IMR-90 (cell line): ENCODE measurements around the gene ZFHX3. TPM values are rescaled to one million over a fixed set of nuclear protein-coding genes. Genes with fewer than 3 reads are reported as not detected.
A peak's percentile ranks its signal among the peaks of the same experiment; 100 is the strongest.

ENCODE experiments used
- ATAC-seq: fragments of 200-7000 bp; cut with Tn5 transposase; 2 replicates; pipeline ENCODE4 v1.9.1; 2020; ENCODE audit warnings: low read depth, mild to moderate bottlenecking, moderate library complexity
- BruUV-seq: library from RNA; stranded (reverse); fragments of 400-500 nt; replicated peaks from 2 replicates; lab custom pipeline; 2021; lab: Mats Ljungman, UMichigan
- CTCF ChIA-PET: fragments of 300-600 bp; formaldehyde crosslinking; extraction: SDS; loops from one replicate; lab custom pipeline; 2021; ENCODE audit warnings: antibody characterized with exemption; lab: Yijun Ruan, JAX
- POLR2A ChIA-PET: fragments of 300-600 bp; sonication (Branson Sonifier 250); formaldehyde crosslinking; loops from one replicate; lab custom pipeline; 2022; ENCODE audit warnings: antibody characterized with exemption; ENCODE audit not compliant: unreplicated experiment; lab: Charles Lee
- DNase-seq: peaks from one replicate; pipeline ENCODE4 v3.0.0; 2013
- H2AFZ ChIP-seq: replicated peaks from 2 replicates; pipeline ENCODE3; 2013; ENCODE audit warnings: low read length, mild to moderate bottlenecking; ENCODE audit not compliant: poor library complexity
- H2AK5ac ChIP-seq: 2 replicates; pipeline ENCODE4 v1.6.1; 2013; ENCODE audit warnings: low read depth, low read length, inconsistent platforms
- H2AK9ac ChIP-seq: replicated peaks from 2 replicates; pipeline ENCODE3; 2013; ENCODE audit warnings: mild to moderate bottlenecking, low read depth, low read length, moderate library complexity; ENCODE audit not compliant: poor library complexity
- H2BK120ac ChIP-seq: 2 replicates; pipeline ENCODE4 v1.6.1; 2013; ENCODE audit warnings: low read depth, low read length, inconsistent platforms
- H2BK15ac ChIP-seq: 3 replicates; pipeline ENCODE4 v1.6.1; 2013; ENCODE audit warnings: low read depth, low read length, inconsistent platforms
- H2BK20ac ChIP-seq: 2 replicates; pipeline ENCODE4 v1.6.1; 2013; ENCODE audit warnings: low read depth, mild to moderate bottlenecking, inconsistent platforms, low read length, moderate library complexity
- H2BK5ac ChIP-seq: 2 replicates; pipeline ENCODE4 v1.6.1; 2013; ENCODE audit warnings: mild to moderate bottlenecking, low read depth, low read length, inconsistent platforms; ENCODE audit not compliant: poor library complexity, severe bottlenecking
- H3K14ac ChIP-seq: replicated peaks from 2 replicates; pipeline ENCODE4 v1.6.1; 2013; ENCODE audit warnings: low read depth, low read length, inconsistent platforms
- H3K18ac ChIP-seq: 2 replicates; pipeline ENCODE4 v1.6.1; 2013; ENCODE audit warnings: low read depth, low read length, control low read depth
- H3K23ac ChIP-seq: 2 replicates; pipeline ENCODE4 v1.6.1; 2013; ENCODE audit warnings: low read depth, low read length, inconsistent platforms
- H3K27ac ChIP-seq: 2 replicates; pipeline ENCODE4 v1.5.1; 2013; ENCODE audit warnings: mild to moderate bottlenecking, control low read depth, low read length; ENCODE audit not compliant: insufficient read depth
- H3K27me3 ChIP-seq: 2 replicates; pipeline ENCODE4 v1.6.1; 2013; ENCODE audit warnings: low read length; ENCODE audit not compliant: control insufficient read depth, insufficient read depth
- H3K36me3 ChIP-seq: 2 replicates; pipeline ENCODE4 v1.6.1; 2013; ENCODE audit warnings: low read length, mixed read lengths; ENCODE audit not compliant: control insufficient read depth, insufficient read depth
- H3K4ac ChIP-seq: 2 replicates; pipeline ENCODE4 v1.6.1; 2013; ENCODE audit warnings: low read depth, low read length, inconsistent platforms
- H3K4me1 ChIP-seq: 2 replicates; pipeline ENCODE4 v1.6.1; 2013; ENCODE audit warnings: low read length, mixed read lengths; ENCODE audit not compliant: control insufficient read depth, insufficient read depth
- H3K4me2 ChIP-seq: 2 replicates; pipeline ENCODE4 v1.6.1; 2013; ENCODE audit warnings: low read depth, mild to moderate bottlenecking, control low read depth, low read length, moderate library complexity
- H3K4me3 ChIP-seq: 2 replicates; pipeline ENCODE4 v1.5.1; 2013; ENCODE audit warnings: low read depth, mild to moderate bottlenecking, control low read depth, low read length, moderate library complexity; ENCODE audit not compliant: insufficient read depth
- H3K56ac ChIP-seq: 2 replicates; pipeline ENCODE4 v1.6.1; 2013; ENCODE audit warnings: low read length, inconsistent platforms; ENCODE audit not compliant: insufficient read depth; ENCODE audit errors: extremely low read depth
- H3K79me1 ChIP-seq, 2 experiments: 2 replicates each; pipeline ENCODE4 v1.6.1; 2013; ENCODE audit warnings: low read length in 2 of 2, inconsistent platforms in 1 of 2, low read depth in 1 of 2
- H3K9ac ChIP-seq: 2 replicates; pipeline ENCODE4 v1.6.1; 2013; ENCODE audit warnings: low read depth, low read length, control low read depth
- H3K9me1 ChIP-seq: 2 replicates; pipeline ENCODE4 v1.6.1; 2013; ENCODE audit warnings: low read length, inconsistent platforms; ENCODE audit not compliant: insufficient read depth
- H3K9me3 ChIP-seq: 2 replicates; pipeline ENCODE4 v1.6.1; 2013; ENCODE audit warnings: low read length; ENCODE audit not compliant: control insufficient read depth, insufficient read depth
- H4K20me1 ChIP-seq: 2 replicates; pipeline ENCODE4 v1.6.1; 2013; ENCODE audit warnings: low read length, inconsistent platforms; ENCODE audit not compliant: insufficient read depth
- H4K5ac ChIP-seq: 2 replicates; pipeline ENCODE4 v1.6.1; 2013; ENCODE audit warnings: mild to moderate bottlenecking, low read depth, low read length, control low read depth
- H4K8ac ChIP-seq, 2 experiments: 2 replicates each; pipeline ENCODE4 v1.6.1; 2013; ENCODE audit warnings: low read depth in 2 of 2, low read length in 2 of 2, control low read depth in 1 of 2, inconsistent platforms in 1 of 2
- H4K91ac ChIP-seq: 2 replicates; pipeline ENCODE4 v1.6.1; 2013; ENCODE audit warnings: low read depth, low read length, inconsistent platforms; ENCODE audit not compliant: insufficient read depth
- BHLHE40 ChIP-seq: fragments of 150-350 bp; IDR thresholded peaks from 2 replicates; pipeline ENCODE4 v1.6.1; 2016; ENCODE audit warnings: mild to moderate bottlenecking, low read depth, low read length
- CHD1 ChIP-seq: IDR thresholded peaks from 2 replicates; pipeline ENCODE4 v1.6.1; 2012; ENCODE audit warnings: low read depth, low read length, improper control_type of control experiment
- CTCF ChIP-seq: conservative IDR thresholded peaks from 2 replicates; pipeline ENCODE4 v1.5.1; 2012; ENCODE audit warnings: mild to moderate bottlenecking, low read depth, low read length, improper control_type of control experiment
- FOS ChIP-seq: fragments of 150-350 bp; IDR thresholded peaks from 2 replicates; pipeline ENCODE4 v1.6.1; 2016; ENCODE audit warnings: low read depth, low read length
- MAFK ChIP-seq: IDR thresholded peaks from 2 replicates; pipeline ENCODE4 v1.6.1; 2012; ENCODE audit warnings: low read depth, low read length, improper control_type of control experiment
- MAZ ChIP-seq: IDR thresholded peaks from 2 replicates; pipeline ENCODE4 v1.6.1; 2012; ENCODE audit warnings: low read depth, mild to moderate bottlenecking, low read length, improper control_type of control experiment, moderate library complexity, borderline replicate concordance
- MXI1 ChIP-seq: IDR thresholded peaks from 2 replicates; pipeline ENCODE4 v1.6.1; 2012; ENCODE audit warnings: low read depth, mild to moderate bottlenecking, low read length, moderate library complexity, borderline replicate concordance
- NFE2L2 ChIP-seq: fragments of 150-350 bp; IDR thresholded peaks from 2 replicates; pipeline ENCODE4 v1.6.1; 2016; ENCODE audit warnings: low read depth, mild to moderate bottlenecking, low read length
- POLR2A ChIP-seq: IDR thresholded peaks from 2 replicates; pipeline ENCODE4 v1.6.1; 2012; ENCODE audit warnings: mild to moderate bottlenecking, low read depth, low read length
- RAD21 ChIP-seq: IDR thresholded peaks from 2 replicates; pipeline ENCODE4 v1.6.1; 2012; ENCODE audit warnings: low read length, improper control_type of control experiment
- RCOR1 ChIP-seq: IDR thresholded peaks from 2 replicates; pipeline ENCODE4 v1.6.1; 2012; ENCODE audit warnings: mild to moderate bottlenecking, low read length, improper control_type of control experiment; ENCODE audit not compliant: insufficient replicate concordance
- RFX5 ChIP-seq: IDR thresholded peaks from 2 replicates; pipeline ENCODE4 v1.8.0; 2012; ENCODE audit warnings: low read depth, mild to moderate bottlenecking, low read length, moderate library complexity
- SMC3 ChIP-seq: fragments of 150-350 bp; IDR thresholded peaks from 2 replicates; pipeline ENCODE4 v1.6.1; 2016; ENCODE audit warnings: low read depth, mild to moderate bottlenecking, antibody characterized with exemption, low read length, moderate library complexity
- USF2 ChIP-seq: fragments of 150-350 bp; IDR thresholded peaks from 2 replicates; pipeline ENCODE4 v1.6.1; 2017; ENCODE audit warnings: mild to moderate bottlenecking, antibody characterized with exemption, low read length, low read depth
- WGBS, 2 experiments: methylation state at CpG; one replicate each; pipeline versions ENCODE4 v1.1.5 to v1.1.7; 2013; ENCODE audit warnings: missing lambda C conversion rate in 2 of 2; ENCODE audit not compliant: insufficient read length in 1 of 2; ENCODE audit errors: extremely low coverage in 2 of 2; 5-methylcytosine and 5-hydroxymethylcytosine counted together
- dilution Hi-C: fragments of 300-500 bp; cut with HindIII; formaldehyde crosslinking; loops from one replicate; pipeline ENCODE4 v1.14.3; 2018; ENCODE audit warnings: low sequenced_read_pairs; ENCODE audit not compliant: unreplicated experiment
- in situ Hi-C: fragments of 300-500 bp; cut with MboI; formaldehyde crosslinking; loops from 3 replicates; pipeline ENCODE4 v1.14.3; 2019; ENCODE audit warnings: low sequenced_read_pairs, inconsistent platforms, mixed read lengths
- intact Hi-C: fragments of 100-400 bp; cut with micrococcal nuclease; formaldehyde crosslinking; loops from 2 replicates; pipeline ENCODE4 v1.10.0; 2022
- polyA plus RNA-seq, 3 experiments: library from polyadenylated mRNA; depleted of rRNA; stranded (reverse); fragments of >200 nt; gene quantifications; 2 replicates each; pipeline ENCODE4 v1.2.3, GENCODE V29; 2012; ENCODE audit warnings: low replicate concordance in 1 of 3
- total RNA-seq: library from RNA; depleted of rRNA; stranded (reverse); fragments of >200 nt; gene quantifications from 2 replicates; pipeline ENCODE4 v1.2.3, GENCODE V29; 2012
- TF ChIP-seq, protein P1 (sequence below): fragments of 150-350 bp; IDR thresholded peaks from 2 replicates; pipeline ENCODE4 v1.6.1; 2016; ENCODE audit warnings: low read depth, mild to moderate bottlenecking, low read length, moderate library complexity, borderline replicate concordance

The ZFHX3 gene
- total and polyA plus RNA-seq, 2 of the 4 experiments (the other 2 are of a cell fraction), result 1.4 to 1.7 TPM

GRCh38 chr16:72961115-72961832, 86.7 kb downstream of the ZFHX3 start:
- ChIA-PET POLR2A (interaction anchor here (0.6 to 0.7 kb wide), 2 partner anchors 8 to 633 kb away, joined by 4 read pairs; no protein-coding TSS in a partner anchor), CTCF (interaction anchor here (0.5 to 1.3 kb wide), 8 partner anchors 9 to 460 kb away, joined by 3 to 4 read pairs (median 3); no protein-coding TSS in a partner anchor)
- H3K9me3 ChIP-seq, result no peaks in the 10 kb centered on the region
- H4K91ac ChIP-seq, result no peak overlapping the region
- no peak overlapping the region for H2BK5ac ChIP-seq
- ATAC-seq, result no peak
- no peak overlapping the region for H3K9ac ChIP-seq
- H3K23ac ChIP-seq, result no peak overlapping the region
- no peak overlapping the region for H2AK9ac ChIP-seq
- no peak overlapping the region for H2AFZ ChIP-seq
- no peak overlapping the region for H4K5ac ChIP-seq
- H3K18ac ChIP-seq, result no peak overlapping the region
- WGBS, 2 experiments, result 91% methylated on average over 18 of the region's 20 CpGs; no CpG with 5 or more reads in 1 of the 2 experiments
- H3K79me1 ChIP-seq, result peaks cover 21 to 70% of the 10 kb centered on the region in 2 experiments
- no peak overlapping the region for H3K4me2 ChIP-seq
- intact Hi-C loops (loop anchor here (5.0 kb wide), 1 partner anchor 459 kb away; no protein-coding TSS in a partner anchor), dilution Hi-C loops (no loop called here), in situ Hi-C loops (no loop called here)
- H2AK5ac ChIP-seq, result no peak overlapping the region
- H3K4me1 ChIP-seq, result peaks cover 2% of the 10 kb centered on the region
- BruUV-seq, result no TSS peak
- H2BK15ac ChIP-seq, result no peak overlapping the region
- no peak overlapping the region for H3K27ac ChIP-seq
- no peak overlapping the region for H3K4ac ChIP-seq
- no peak overlapping the region for H3K56ac ChIP-seq
- peak; percentile 30 for DNase-seq
- no peak overlapping the region for H3K4me3 ChIP-seq
- H3K14ac ChIP-seq, result no peak overlapping the region
- H4K20me1 ChIP-seq, result peaks cover 16% of the 10 kb centered on the region; the same call in 1 of the 2 replicates
- H2BK120ac ChIP-seq, result no peak overlapping the region
- H2BK20ac ChIP-seq, result no peak overlapping the region
- H4K8ac ChIP-seq, result no peak overlapping the region
- no peaks in the 10 kb centered on the region for H3K27me3 ChIP-seq
- 0 out of 2 replicates have a peak, but pooled peaks cover 5% of the 10 kb centered on the region for H3K9me1 ChIP-seq
- H3K36me3 ChIP-seq, result peaks cover 22% of the 10 kb centered on the region
- no peak for TF ChIP-seq USF2
- peak; percentile 62 for TF ChIP-seq SMC3
- TF ChIP-seq MAZ, result no peak
- no peak for TF ChIP-seq BHLHE40
- no peak for TF ChIP-seq POLR2A
- no peak for TF ChIP-seq RCOR1
- TF ChIP-seq CTCF, result peak; percentile 58
- no peak for TF ChIP-seq FOS
- no peak for TF ChIP-seq CHD1
- TF ChIP-seq, protein P1, sequence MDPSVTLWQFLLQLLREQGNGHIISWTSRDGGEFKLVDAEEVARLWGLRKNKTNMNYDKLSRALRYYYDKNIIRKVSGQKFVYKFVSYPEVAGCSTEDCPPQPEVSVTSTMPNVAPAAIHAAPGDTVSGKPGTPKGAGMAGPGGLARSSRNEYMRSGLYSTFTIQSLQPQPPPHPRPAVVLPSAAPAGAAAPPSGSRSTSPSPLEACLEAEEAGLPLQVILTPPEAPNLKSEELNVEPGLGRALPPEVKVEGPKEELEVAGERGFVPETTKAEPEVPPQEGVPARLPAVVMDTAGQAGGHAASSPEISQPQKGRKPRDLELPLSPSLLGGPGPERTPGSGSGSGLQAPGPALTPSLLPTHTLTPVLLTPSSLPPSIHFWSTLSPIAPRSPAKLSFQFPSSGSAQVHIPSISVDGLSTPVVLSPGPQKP, result no peak
- no peak for TF ChIP-seq RFX5
- TF ChIP-seq NFE2L2, result no peak
- peak; percentile 67 for TF ChIP-seq RAD21
- no peak for TF ChIP-seq MAFK
- TF ChIP-seq MXI1, result no peak
